Measurements from ENCODE around the gene CPNE9. TPM values are rescaled to one million over a fixed set of nuclear protein-coding genes. Genes with fewer than 3 reads are reported as not detected.

CPNE9 gene
- total RNA-seq, 4 donors from 2014 or later: not detected

DNA sequence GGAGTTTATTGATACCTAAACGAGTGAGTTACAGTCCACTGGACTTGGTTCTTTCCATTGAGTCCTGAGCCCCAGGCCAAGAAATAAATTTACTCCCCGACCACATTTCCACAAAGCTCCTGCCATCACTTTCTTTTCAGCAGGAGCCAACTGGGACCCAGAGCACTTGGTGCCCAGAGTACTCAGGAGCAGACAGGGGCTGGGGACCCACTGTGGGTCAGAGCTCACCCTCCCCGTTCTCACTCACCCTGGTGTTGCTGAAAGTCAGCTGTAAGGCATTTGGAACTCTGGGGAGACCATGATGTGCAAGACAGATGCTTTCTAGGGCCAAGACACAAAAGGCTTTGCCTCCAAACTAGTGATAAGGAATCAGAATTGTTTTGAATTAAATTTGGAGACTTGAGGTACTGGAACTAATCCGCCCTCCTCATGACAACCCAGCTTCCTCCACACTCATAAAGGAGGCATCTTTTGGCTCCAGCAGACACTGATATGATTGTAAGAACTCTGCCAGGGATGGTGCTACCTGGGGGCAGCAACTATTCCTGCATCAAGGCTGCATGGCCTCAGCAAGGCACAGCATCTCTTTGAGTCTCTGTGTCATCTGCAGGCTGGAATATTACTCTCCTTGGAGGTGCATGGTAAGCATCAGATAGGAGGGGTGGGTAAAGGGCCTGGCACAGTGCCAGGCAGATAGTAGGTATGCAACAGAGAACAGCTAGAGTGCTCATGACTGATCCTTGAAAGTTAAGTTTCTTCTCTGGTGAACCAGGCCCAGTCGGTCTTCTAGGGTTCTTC lies 73.5 kb downstream of the CPNE9 start:
- intact Hi-C loops (cut with DNase I; ENCODE audit: low total_unique reads): no loop called here
- Histone ChIP-seq H3K9me3 (no peaks in the 10 kb centered on the region), H3K36me3 (peaks cover 0 to 9% (median under 1%) of the 10 kb centered on the region in 4 donors), H3K27me3 (no peaks in the 10 kb centered on the region), H3K4me3 (no peak overlapping the region), H3K4me1 (peaks cover 0 to 22% (median 9%) of the 10 kb centered on the region in 4 donors), H3K27ac (no peak overlapping the region)
- WGBS, 2 donors (ENCODE audit: low coverage in 1 of 2): 69 to 85% methylated on average over 3 to 5 of the region's 5 CpGs
- TF ChIP-seq POLR2A (IDR thresholded peaks at IDR 0.05): no peak
- TF ChIP-seq POLR2AphosphoS5 (IDR thresholded peaks at IDR 0.05): no peak
- no peak for TF ChIP-seq EP300 (IDR thresholded peaks at IDR 0.05; ENCODE audit: low read depth)
- TF ChIP-seq, protein P1, sequence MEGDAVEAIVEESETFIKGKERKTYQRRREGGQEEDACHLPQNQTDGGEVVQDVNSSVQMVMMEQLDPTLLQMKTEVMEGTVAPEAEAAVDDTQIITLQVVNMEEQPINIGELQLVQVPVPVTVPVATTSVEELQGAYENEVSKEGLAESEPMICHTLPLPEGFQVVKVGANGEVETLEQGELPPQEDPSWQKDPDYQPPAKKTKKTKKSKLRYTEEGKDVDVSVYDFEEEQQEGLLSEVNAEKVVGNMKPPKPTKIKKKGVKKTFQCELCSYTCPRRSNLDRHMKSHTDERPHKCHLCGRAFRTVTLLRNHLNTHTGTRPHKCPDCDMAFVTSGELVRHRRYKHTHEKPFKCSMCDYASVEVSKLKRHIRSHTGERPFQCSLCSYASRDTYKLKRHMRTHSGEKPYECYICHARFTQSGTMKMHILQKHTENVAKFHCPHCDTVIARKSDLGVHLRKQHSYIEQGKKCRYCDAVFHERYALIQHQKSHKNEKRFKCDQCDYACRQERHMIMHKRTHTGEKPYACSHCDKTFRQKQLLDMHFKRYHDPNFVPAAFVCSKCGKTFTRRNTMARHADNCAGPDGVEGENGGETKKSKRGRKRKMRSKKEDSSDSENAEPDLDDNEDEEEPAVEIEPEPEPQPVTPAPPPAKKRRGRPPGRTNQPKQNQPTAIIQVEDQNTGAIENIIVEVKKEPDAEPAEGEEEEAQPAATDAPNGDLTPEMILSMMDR (IDR thresholded peaks at IDR 0.05): no peak
- DNase-seq: no peak
- in situ Hi-C loops (cut with MboI; ENCODE audit: low pct_ligation_motif_present in 1 of 4, low pct_unique_long_range_greater_than_20kb in 1 of 4, low sequenced_read_pairs in 3 of 4): no loop called here

DNA sequence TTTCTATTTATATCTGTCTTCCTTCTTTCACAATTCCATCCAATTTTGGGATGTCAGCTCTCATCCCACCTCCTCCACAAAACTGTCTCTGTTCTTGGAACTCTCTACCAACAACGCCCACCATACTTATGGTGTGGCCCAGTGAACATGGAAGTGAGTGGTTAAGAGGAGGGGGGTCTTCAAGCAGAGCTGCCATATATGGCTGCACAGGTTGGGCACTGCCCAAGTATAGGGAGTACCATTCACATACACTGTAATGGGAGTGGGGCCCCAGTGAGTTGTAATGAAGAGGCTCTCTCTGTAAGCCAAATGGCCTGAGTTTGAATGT lies 74.0 kb downstream of the CPNE9 start:
- TF ChIP-seq POLR2AphosphoS5 (IDR thresholded peaks at IDR 0.05) (no peak), POLR2A (IDR thresholded peaks at IDR 0.05) (no peak), EP300 (IDR thresholded peaks at IDR 0.05; ENCODE audit: low read depth) (no peak)
- TF ChIP-seq, protein P1 (IDR thresholded peaks at IDR 0.05): no peak
- no peaks in the 10 kb centered on the region for H3K27me3 ChIP-seq
- peaks cover 0 to 23% (median 9%) of the 10 kb centered on the region in 4 donors for H3K4me1 ChIP-seq
- H3K4me3 ChIP-seq: no peak overlapping the region
- 88% methylated on average over 1 of the region's 1 CpG; no CpG with 5 or more reads in 1 of the 2 donors for WGBS, 2 donors (ENCODE audit: low coverage in 1 of 2)
- peaks cover 0 to 15% (median 4%) of the 10 kb centered on the region in 4 donors for H3K36me3 ChIP-seq
- no peaks in the 10 kb centered on the region for H3K9me3 ChIP-seq
- H3K27ac ChIP-seq: no peak overlapping the region
- intact Hi-C loops (cut with DNase I; ENCODE audit: low total_unique reads) (no loop called here), in situ Hi-C loops (cut with MboI; ENCODE audit: low pct_ligation_motif_present in 1 of 4, low pct_unique_long_range_greater_than_20kb in 1 of 4, low sequenced_read_pairs in 3 of 4) (no loop called here)
- DNase-seq: no peak

DNA sequence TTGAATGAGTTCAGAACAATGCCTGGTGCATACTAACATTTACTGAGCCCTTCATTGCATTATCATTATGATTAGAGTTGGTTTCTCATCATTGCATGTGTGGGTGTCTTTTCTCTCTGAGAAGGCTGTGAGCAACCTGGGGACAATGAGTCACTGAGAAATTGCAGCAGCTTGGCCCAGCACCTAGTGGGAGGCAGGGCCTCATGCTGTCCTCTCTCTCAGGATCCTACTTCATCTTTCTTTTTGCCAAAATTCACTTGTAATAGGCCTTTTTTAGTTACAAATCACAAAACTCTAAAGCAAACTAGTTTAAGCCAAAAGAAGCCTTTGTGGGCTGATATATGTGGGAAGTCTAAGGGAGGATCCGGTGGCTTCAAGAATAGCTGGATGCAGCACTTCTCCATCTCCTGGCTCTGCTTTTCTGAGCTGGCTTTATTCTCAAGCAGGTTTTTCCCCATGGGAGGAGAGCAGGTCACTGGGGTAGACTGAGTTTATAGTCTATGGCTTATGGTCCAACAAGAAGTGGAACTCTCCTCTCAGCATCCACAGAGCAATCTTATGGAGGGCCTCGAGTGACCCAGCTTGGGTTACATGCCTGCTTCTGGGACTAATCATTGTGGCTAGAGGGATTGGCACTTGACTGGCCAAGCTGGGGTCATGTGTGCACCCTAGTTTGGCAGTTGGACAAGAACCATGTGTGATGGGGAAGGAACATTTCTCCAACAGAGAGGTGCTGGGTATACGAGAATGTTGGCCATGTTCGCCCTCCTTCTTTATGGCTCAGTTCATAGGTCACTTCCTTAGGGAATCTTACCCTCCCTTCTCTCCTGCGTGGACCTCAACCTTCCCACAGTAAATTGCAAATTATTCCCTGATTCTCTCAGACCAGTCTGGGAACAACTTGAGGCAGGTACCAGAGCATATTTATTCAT lies 74.8 kb downstream of the CPNE9 start:
- Histone ChIP-seq H3K4me1 (peaks cover 0 to 23% (median 9%) of the 10 kb centered on the region in 4 donors), H3K9me3 (no peaks in the 10 kb centered on the region), H3K4me3 (no peak overlapping the region), H3K36me3 (peaks cover 0 to 18% (median 7%) of the 10 kb centered on the region in 4 donors), H3K27ac (peak overlapping the region in 3 of 4 donors; percentile 35 to 57 (median 43)), H3K27me3 (no peaks in the 10 kb centered on the region)
- intact Hi-C loops (cut with DNase I; ENCODE audit: low total_unique reads): no loop called here
- in situ Hi-C loops (cut with MboI; ENCODE audit: low pct_ligation_motif_present in 1 of 4, low pct_unique_long_range_greater_than_20kb in 1 of 4, low sequenced_read_pairs in 3 of 4): no loop called here
- TF ChIP-seq, protein P1 (IDR thresholded peaks at IDR 0.05): no peak
- TF ChIP-seq POLR2A (IDR thresholded peaks at IDR 0.05): no peak
- no peak for TF ChIP-seq POLR2AphosphoS5 (IDR thresholded peaks at IDR 0.05)
- TF ChIP-seq EP300 (IDR thresholded peaks at IDR 0.05; ENCODE audit: low read depth): no peak
- DNase-seq: no peak
- WGBS, 2 donors (ENCODE audit: low coverage in 1 of 2): 35 to 66% methylated on average over 4 to 5 of the region's 5 CpGs

DNA sequence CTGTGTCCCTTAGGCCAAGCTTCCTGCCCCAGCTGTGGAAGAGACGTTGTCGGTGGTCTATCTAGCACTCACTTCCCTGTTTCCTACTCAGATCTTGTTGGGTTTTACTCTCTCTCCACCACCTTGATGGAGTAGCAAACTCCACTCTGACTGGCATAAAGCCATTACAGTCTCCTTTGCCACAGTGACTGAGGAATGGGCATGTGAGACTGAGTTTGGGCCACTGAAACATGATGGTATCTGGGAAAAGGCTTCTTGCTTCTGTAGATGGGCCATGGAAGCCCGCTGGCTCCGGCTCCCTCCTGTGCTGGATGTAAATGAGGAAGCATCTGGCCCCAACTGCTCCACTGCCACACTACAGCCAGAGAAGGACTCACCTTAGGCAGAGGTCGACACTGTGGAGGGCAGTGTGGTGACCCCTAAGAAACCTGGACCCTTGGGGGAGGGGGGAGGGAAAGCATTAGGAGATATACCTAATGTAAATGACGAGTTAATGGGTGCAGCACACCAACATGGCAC lies 75.5 kb downstream of the CPNE9 start:
- 77% methylated on average over 5 of the region's 6 CpGs; no CpG with 5 or more reads in 1 of the 2 donors for WGBS, 2 donors (ENCODE audit: low coverage in 1 of 2)
- H3K4me3 ChIP-seq: no peak overlapping the region
- no peak for DNase-seq
- H3K9me3 ChIP-seq: no peaks in the 10 kb centered on the region
- no peak for TF ChIP-seq POLR2AphosphoS5 (IDR thresholded peaks at IDR 0.05)
- TF ChIP-seq, protein P1 (IDR thresholded peaks at IDR 0.05): no peak
- no peak for TF ChIP-seq POLR2A (IDR thresholded peaks at IDR 0.05)
- no peak for TF ChIP-seq EP300 (IDR thresholded peaks at IDR 0.05; ENCODE audit: low read depth)
- in situ Hi-C loops (cut with MboI; ENCODE audit: low pct_ligation_motif_present in 1 of 4, low pct_unique_long_range_greater_than_20kb in 1 of 4, low sequenced_read_pairs in 3 of 4): no loop called here
- H3K4me1 ChIP-seq: peaks cover 0 to 23% (median 9%) of the 10 kb centered on the region in 4 donors
- peaks cover 0 to 22% (median 10%) of the 10 kb centered on the region in 4 donors for H3K36me3 ChIP-seq
- peak overlapping the region; percentile 35 to 57 (median 42) for H3K27ac ChIP-seq
- intact Hi-C loops (cut with DNase I; ENCODE audit: low total_unique reads): no loop called here
- H3K27me3 ChIP-seq: no peaks in the 10 kb centered on the region
